HG02759 (cell line): ENCODE results near the gene LBP.
"Not testable (repeated sequence)": the region's sequence is repeated elsewhere in the genome, so short reads cannot be mapped to it uniquely, and the experiment has no call there.

Source experiments
- ATAC-seq: cut with Tn5 transposase; IDR thresholded peaks from one replicate; pipeline ENCODE4 v1.9.1; 2021; ENCODE audit warnings: mild to moderate bottlenecking, moderate library complexity; ENCODE audit not compliant: unreplicated experiment

The LBP gene

GRCh38 chr20:38346247-38346651 is at the start of gene LBP:
Gene LBP, plus strand, starts transcription at chr20:38346482. Its CDS starts 35 bp downstream, at chr20:38346517.
- no peak for ATAC-seq

- ATAC-seq = no peak
Observed at GRCh38 chr20:38297916-38298674, 48.2 kb upstream of the LBP start.

GRCh38 chr20:38298768-38299288 is 47.5 kb upstream of the LBP start:
- ATAC-seq = no peak

GRCh38 chr20:38299963-38300362 is 46.3 kb upstream of the LBP start:
- no peak for ATAC-seq

- ATAC-seq = no peak
Observed at GRCh38 chr20:38300438-38300837, 45.8 kb upstream of the LBP start.

GRCh38 chr20:38301309-38301708 is 45.0 kb upstream of the LBP start:
- no peak for ATAC-seq

- ATAC-seq = no peak
Observed at GRCh38 chr20:38302786-38303185, 43.5 kb upstream of the LBP start.

- no peak for ATAC-seq
Observed at GRCh38 chr20:38303908-38304379, 42.3 kb upstream of the LBP start, which contains the start of gene BPI. Gene BPI, plus strand, starts transcription at chr20:38304156. Its CDS starts 68 bp downstream, at chr20:38304224.

GRCh38 chr20:38304845-38305447 is 41.3 kb upstream of the LBP start:
- no peak for ATAC-seq

GRCh38 chr20:38305541-38305940 is 40.7 kb upstream of the LBP start:
- no peak for ATAC-seq

- no peak for ATAC-seq
Observed at GRCh38 chr20:38306379-38306778, 39.9 kb upstream of the LBP start.

- ATAC-seq = no peak
Observed at GRCh38 chr20:38307371-38308046, 38.8 kb upstream of the LBP start.

GRCh38 chr20:38308047-38308438 is 38.2 kb upstream of the LBP start:
- ATAC-seq = no peak

- no peak for ATAC-seq
Observed at GRCh38 chr20:38308447-38308846, 37.8 kb upstream of the LBP start.

GRCh38 chr20:38311091-38311490 is 35.2 kb upstream of the LBP start:
- ATAC-seq = no peak

GRCh38 chr20:38311491-38311890 is 34.8 kb upstream of the LBP start:
- no peak for ATAC-seq

- no peak for ATAC-seq
Observed at GRCh38 chr20:38313676-38314075, 32.6 kb upstream of the LBP start.

- ATAC-seq = not testable (repeated sequence)
Observed at GRCh38 chr20:38314350-38314749, 31.9 kb upstream of the LBP start.

- no peak for ATAC-seq
Observed at GRCh38 chr20:38315290-38315966, 30.9 kb upstream of the LBP start.

- ATAC-seq = no peak
Observed at GRCh38 chr20:38316341-38316740, 29.9 kb upstream of the LBP start.

- no peak for ATAC-seq
Observed at GRCh38 chr20:38317422-38317821, 28.9 kb upstream of the LBP start.
